Neural progenitor cell (in vitro differentiated cells): Measurements from ENCODE around the gene FAM117B. TPM values are rescaled to one million over a fixed set of nuclear protein-coding genes. Genes with fewer than 3 reads are reported as not detected.

ENCODE experiments used
- DNase-seq: peaks from one replicate; pipeline ENCODE4 v3.0.0-alpha.2; 2016; ENCODE audit warnings: low spot score
- H2AFZ ChIP-seq: fragments of 200-600 bp; sonication (generic); replicated peaks from 2 replicates; pipeline ENCODE4 v1.6.1; 2016; ENCODE audit warnings: antibody characterized with exemption
- H3F3A ChIP-seq: fragments of 200-600 bp; sonication (generic); 2 replicates; pipeline ENCODE4 v1.6.1; 2016; ENCODE audit warnings: antibody characterized with exemption, low read depth
- H3K27ac ChIP-seq: fragments of 200-600 bp; sonication (generic); 2 replicates; pipeline ENCODE4 v1.5.1; 2016; ENCODE audit warnings: mild to moderate bottlenecking
- H3K27me3 ChIP-seq: fragments of 200-600 bp; sonication (generic); 2 replicates; pipeline ENCODE4 v1.6.1; 2016; ENCODE audit warnings: mild to moderate bottlenecking, moderate library complexity
- H3K36me3 ChIP-seq: fragments of 200-600 bp; sonication (generic); 2 replicates; pipeline ENCODE4 v1.5.1; 2016
- H3K4me1 ChIP-seq: fragments of 200-600 bp; sonication (generic); 2 replicates; pipeline ENCODE4 v1.6.1; 2016; ENCODE audit warnings: mixed run types
- H3K4me2 ChIP-seq: fragments of 200-600 bp; sonication (generic); 2 replicates; pipeline ENCODE4 v1.6.1; 2016
- H3K4me3 ChIP-seq: fragments of 200-600 bp; sonication (generic); 2 replicates; pipeline ENCODE4 v1.5.1; 2016
- H3K79me2 ChIP-seq: fragments of 200-600 bp; sonication (generic); 2 replicates; pipeline ENCODE4 v1.6.1; 2016; ENCODE audit warnings: low read depth
- H3K9ac ChIP-seq: fragments of 200-600 bp; sonication (generic); 2 replicates; pipeline ENCODE4 v1.6.1; 2016
- H3K9me3 ChIP-seq: fragments of 200-600 bp; sonication (generic); 2 replicates; pipeline ENCODE4 v1.5.1; 2016; ENCODE audit warnings: low read depth
- H4K20me1 ChIP-seq: fragments of 200-600 bp; sonication (generic); 2 replicates; pipeline ENCODE4 v1.6.1; 2016; ENCODE audit warnings: low read depth
- H3K27ac Mint-ChIP-seq: 3 replicates; pipeline ENCODE4 v1.8.0; 2021; ENCODE audit warnings: mixed read lengths
- H3K27me3 Mint-ChIP-seq: 2 replicates; pipeline ENCODE4 v1.8.0; 2022; ENCODE audit warnings: low read depth, mild to moderate bottlenecking, inconsistent platforms, moderate library complexity, mixed read lengths; ENCODE audit not compliant: insufficient read depth
- H3K36me3 Mint-ChIP-seq: 3 replicates; pipeline ENCODE4 v1.8.0; 2021; ENCODE audit warnings: mixed read lengths
- H3K4me1 Mint-ChIP-seq: 3 replicates; pipeline ENCODE4 v1.8.0; 2021; ENCODE audit warnings: mixed read lengths
- H3K4me3 Mint-ChIP-seq: 3 replicates; pipeline ENCODE4 v1.8.0; 2021; ENCODE audit warnings: mild to moderate bottlenecking, moderate library complexity, mixed read lengths
- H3K9me3 Mint-ChIP-seq: 3 replicates; pipeline ENCODE4 v1.8.0; 2020; ENCODE audit warnings: mixed read lengths
- EZH2 ChIP-seq: fragments of 200-600 bp; sonication (generic); IDR thresholded peaks from 2 replicates; pipeline ENCODE4 v1.6.1; 2017; ENCODE audit warnings: antibody characterized with exemption, mild to moderate bottlenecking, moderate library complexity
- EZH2phosphoT487 ChIP-seq: fragments of 200-600 bp; sonication (generic); IDR thresholded peaks from 2 replicates; pipeline ENCODE4 v1.6.1; 2017; ENCODE audit warnings: antibody characterized with exemption
- total RNA-seq: library from RNA; depleted of rRNA; stranded (reverse); fragments of >200 nt; gene quantifications from 2 replicates; pipeline ENCODE4 v1.2.3, GENCODE V29; 2015; ENCODE audit warnings: low replicate concordance
- TF ChIP-seq, protein P1 (sequence below): fragments of 200-600 bp; sonication (generic); IDR thresholded peaks from 2 replicates; pipeline ENCODE4 v1.5.1; 2017; ENCODE audit warnings: antibody characterized with exemption, mild to moderate bottlenecking

FAM117B gene
- total RNA-seq, 1 donor from 2014 or later = 17.5 TPM

DNA sequence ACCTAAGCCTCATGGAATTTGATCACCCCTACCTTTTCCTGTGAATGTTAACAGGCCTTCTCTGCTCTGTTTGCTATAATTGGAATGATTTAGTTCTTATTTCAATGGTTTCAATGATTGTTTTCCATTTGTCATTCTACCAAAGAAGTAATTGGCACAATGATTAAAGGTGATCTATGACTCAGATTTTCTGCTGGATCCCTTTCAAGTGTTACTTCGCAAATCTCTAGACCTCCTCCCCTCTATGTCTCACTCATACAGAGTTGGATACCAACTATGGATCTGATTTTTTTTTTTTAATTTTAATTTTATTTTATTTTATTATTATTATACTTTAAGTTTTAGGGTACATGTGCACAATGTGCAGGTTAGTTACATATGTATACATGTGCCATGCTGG lies 29.6 kb upstream of the FAM117B start:
- H3K4me1 ChIP-seq = peaks cover 6% of the 10 kb centered on the region
- no peaks in the 10 kb centered on the region for H3K36me3 Mint-ChIP-seq
- H3F3A ChIP-seq = no peaks in the 10 kb centered on the region
- H3K9ac ChIP-seq = no peak overlapping the region
- no peak for DNase-seq
- H4K20me1 ChIP-seq = no peaks in the 10 kb centered on the region
- H3K27ac Mint-ChIP-seq = no peak overlapping the region
- H3K4me3 ChIP-seq = no peak overlapping the region
- H3K27me3 ChIP-seq = no peaks in the 10 kb centered on the region
- H3K27me3 Mint-ChIP-seq = peaks cover 2% of the 10 kb centered on the region
- no peaks in the 10 kb centered on the region for H3K9me3 Mint-ChIP-seq
- no peaks in the 10 kb centered on the region for H3K9me3 ChIP-seq
- H3K4me2 ChIP-seq = no peak overlapping the region
- peaks cover 7% of the 10 kb centered on the region for H3K4me1 Mint-ChIP-seq
- TF ChIP-seq EZH2phosphoT487 = no peak
- no peak for TF ChIP-seq EZH2
- TF ChIP-seq, protein P1, sequence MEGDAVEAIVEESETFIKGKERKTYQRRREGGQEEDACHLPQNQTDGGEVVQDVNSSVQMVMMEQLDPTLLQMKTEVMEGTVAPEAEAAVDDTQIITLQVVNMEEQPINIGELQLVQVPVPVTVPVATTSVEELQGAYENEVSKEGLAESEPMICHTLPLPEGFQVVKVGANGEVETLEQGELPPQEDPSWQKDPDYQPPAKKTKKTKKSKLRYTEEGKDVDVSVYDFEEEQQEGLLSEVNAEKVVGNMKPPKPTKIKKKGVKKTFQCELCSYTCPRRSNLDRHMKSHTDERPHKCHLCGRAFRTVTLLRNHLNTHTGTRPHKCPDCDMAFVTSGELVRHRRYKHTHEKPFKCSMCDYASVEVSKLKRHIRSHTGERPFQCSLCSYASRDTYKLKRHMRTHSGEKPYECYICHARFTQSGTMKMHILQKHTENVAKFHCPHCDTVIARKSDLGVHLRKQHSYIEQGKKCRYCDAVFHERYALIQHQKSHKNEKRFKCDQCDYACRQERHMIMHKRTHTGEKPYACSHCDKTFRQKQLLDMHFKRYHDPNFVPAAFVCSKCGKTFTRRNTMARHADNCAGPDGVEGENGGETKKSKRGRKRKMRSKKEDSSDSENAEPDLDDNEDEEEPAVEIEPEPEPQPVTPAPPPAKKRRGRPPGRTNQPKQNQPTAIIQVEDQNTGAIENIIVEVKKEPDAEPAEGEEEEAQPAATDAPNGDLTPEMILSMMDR = no peak
- H3K36me3 ChIP-seq = no peaks in the 10 kb centered on the region
- no peaks in the 10 kb centered on the region for H3K79me2 ChIP-seq
- H3K27ac ChIP-seq = no peak overlapping the region
- H2AFZ ChIP-seq = no peak overlapping the region
- no peak overlapping the region for H3K4me3 Mint-ChIP-seq

DNA sequence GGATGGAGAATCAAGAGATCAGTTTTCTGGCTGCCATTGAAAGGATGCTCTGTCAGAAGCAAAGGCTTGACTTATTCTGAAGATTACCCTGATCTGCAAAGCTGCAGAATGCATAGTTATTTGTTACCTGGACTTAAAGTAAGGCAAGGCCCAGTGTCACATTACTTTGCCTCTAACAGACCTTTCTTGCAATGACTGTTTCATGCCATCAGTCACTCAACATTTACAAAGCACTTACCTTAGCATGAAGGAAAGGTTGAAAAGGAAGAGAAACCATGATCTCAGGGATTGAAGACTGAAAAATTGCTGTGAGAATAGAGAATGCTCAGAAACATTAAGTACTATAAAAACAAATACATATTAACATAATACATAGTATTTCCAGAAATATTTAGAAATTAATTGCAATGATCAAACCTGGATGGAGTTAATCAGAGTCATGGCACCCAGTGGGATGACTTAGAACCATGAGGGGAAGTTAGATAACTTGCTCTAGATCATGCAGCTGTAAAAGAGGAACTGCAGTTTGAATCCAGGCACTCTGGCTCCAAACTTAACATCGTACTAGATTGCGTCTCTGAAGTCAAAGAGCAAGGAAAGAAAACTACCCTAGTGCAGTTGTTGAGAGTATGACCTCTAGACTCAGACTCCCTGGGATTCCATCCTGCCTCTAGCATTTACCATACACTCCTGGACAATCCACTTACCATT lies 26.5 kb upstream of the FAM117B start:
- no peaks in the 10 kb centered on the region for H3K9me3 Mint-ChIP-seq
- no peak overlapping the region for H3K9ac ChIP-seq
- no peak overlapping the region for H2AFZ ChIP-seq
- H3K27me3 ChIP-seq = no peaks in the 10 kb centered on the region
- H3K9me3 ChIP-seq = no peaks in the 10 kb centered on the region
- no peak for TF ChIP-seq EZH2phosphoT487
- TF ChIP-seq, protein P1 = no peak
- TF ChIP-seq EZH2 = no peak
- H3K4me1 ChIP-seq = peaks cover 6% of the 10 kb centered on the region
- no peaks in the 10 kb centered on the region for H3K36me3 Mint-ChIP-seq
- H3F3A ChIP-seq = no peaks in the 10 kb centered on the region
- H4K20me1 ChIP-seq = no peaks in the 10 kb centered on the region
- H3K79me2 ChIP-seq = no peaks in the 10 kb centered on the region
- H3K4me3 ChIP-seq = no peak overlapping the region
- H3K27ac ChIP-seq = no peak overlapping the region
- no peak overlapping the region for H3K4me2 ChIP-seq
- peaks cover 11% of the 10 kb centered on the region for H3K4me1 Mint-ChIP-seq
- H3K27ac Mint-ChIP-seq = no peak overlapping the region
- H3K27me3 Mint-ChIP-seq = peaks cover 3% of the 10 kb centered on the region
- no peaks in the 10 kb centered on the region for H3K36me3 ChIP-seq
- no peak for DNase-seq
- H3K4me3 Mint-ChIP-seq = no peak overlapping the region

DNA sequence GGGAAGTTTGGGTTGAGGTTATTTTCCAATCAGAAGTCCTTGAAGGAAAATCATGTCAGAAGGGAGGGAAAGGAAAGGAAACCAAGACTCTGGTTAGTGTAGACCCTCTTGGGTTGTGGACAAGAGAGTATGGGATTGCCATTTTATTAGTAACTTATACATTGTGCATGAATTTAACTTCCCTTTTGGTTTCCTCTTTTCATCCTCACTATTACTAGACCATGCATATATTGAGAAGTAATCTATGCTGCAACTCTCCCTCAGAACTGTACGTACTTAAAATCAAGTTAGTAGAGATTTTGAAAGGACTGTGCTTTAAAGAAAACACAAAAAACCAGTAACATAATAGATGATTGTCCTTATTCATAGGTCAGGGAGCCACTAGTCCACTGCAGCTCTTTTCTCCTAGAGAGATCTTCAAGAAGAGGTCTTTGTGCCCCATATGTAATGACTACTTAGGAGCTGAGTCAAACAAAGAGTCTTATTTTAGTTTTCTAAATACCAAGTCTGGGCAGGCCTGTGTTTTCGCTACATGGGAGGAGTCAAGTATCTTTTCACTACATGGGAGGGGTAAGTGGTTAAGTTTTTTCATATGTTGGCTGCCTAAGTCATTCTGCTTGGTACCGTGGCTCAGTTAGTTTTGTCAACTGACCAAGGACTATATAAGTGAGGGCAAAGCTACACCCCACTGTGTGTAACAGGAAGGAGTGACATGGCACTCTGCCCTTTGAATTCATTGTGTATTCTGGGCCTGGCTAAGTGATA lies 25.2 kb upstream of the FAM117B start:
- no peak for DNase-seq
- Mint-ChIP-seq H3K9me3 (no peaks in the 10 kb centered on the region), H3K27me3 (peaks cover 3% of the 10 kb centered on the region), H3K4me3 (no peak overlapping the region), H3K36me3 (no peaks in the 10 kb centered on the region), H3K4me1 (peaks cover 11% of the 10 kb centered on the region), H3K27ac (no peak overlapping the region)
- Histone ChIP-seq H3F3A (no peaks in the 10 kb centered on the region), H3K27ac (no peak overlapping the region), H3K4me3 (no peak overlapping the region), H3K79me2 (no peaks in the 10 kb centered on the region), H3K4me1 (peaks cover 6% of the 10 kb centered on the region), H4K20me1 (no peaks in the 10 kb centered on the region), H3K36me3 (no peaks in the 10 kb centered on the region), H3K9me3 (no peaks in the 10 kb centered on the region), H3K9ac (no peak overlapping the region), H3K27me3 (no peaks in the 10 kb centered on the region), H2AFZ (peak overlapping the region; percentile 53), H3K4me2 (no peak overlapping the region)
- TF ChIP-seq, protein P1 = no peak
- TF ChIP-seq EZH2 (no peak), EZH2phosphoT487 (no peak)
